ENCODE data around the gene C8G. TPM values are rescaled to one million over a fixed set of nuclear protein-coding genes. Genes with fewer than 3 reads are reported as not detected.

The C8G gene
- total and polyA plus RNA-seq, 2 of the 13 experiments (the other 11 are each of a cell fraction or from before 2014, with no cell fraction given) = 4.9 to 12.8 TPM

GRCh38 chr9:136960212-136960937 lies 15.3 kb downstream of the C8G start (continued):
- TF ChIP-seq ZNF770 (CRISPR knock-in tag; IDR thresholded peaks at IDR 0.05) = no peak
- TF ChIP-seq MZF1 (CRISPR knock-in tag; IDR thresholded peaks at IDR 0.05; ENCODE audit: borderline replicate concordance) = no peak
- TF ChIP-seq ZSCAN31 (CRISPR knock-in tag; IDR thresholded peaks at IDR 0.05; ENCODE audit: low read depth) = no peak
- no peak for TF ChIP-seq REST (IDR thresholded peaks at IDR 0.05; ENCODE audit: borderline replicate concordance in 1 of 2, low read depth in 1 of 2, low read length in 2 of 2)
- no peak for TF ChIP-seq EZH2 (conservative IDR thresholded peaks at IDR 0.05; ENCODE audit: low read depth, low read length)
- no peak for TF ChIP-seq ONECUT2 (CRISPR knock-in tag; IDR thresholded peaks at IDR 0.05)

GRCh38 chr9:136960938-136961275 lies 15.9 kb downstream of the C8G start:
- no TSS peak for BruUV-seq (replicated peaks)
- Histone ChIP-seq H3K9me3 (ENCODE audit: low read length) (no peaks in the 10 kb centered on the region), H3K9ac (ENCODE audit: insufficient read depth, low read depth, low read length) (no peak overlapping the region), H3K4me3 (replicated peaks in 1 of 3; ENCODE audit: insufficient read depth in 1 of 3, low read depth in 2 of 3, low read length in 3 of 3) (no peak overlapping the region), H4K20me1 (ENCODE audit: insufficient read depth, low read length) (no peaks in the 10 kb centered on the region), H2AFZ (ENCODE audit: low read length) (no peak overlapping the region), H3K27ac (ENCODE audit: extremely low read length, insufficient read depth, low read length) (no peak overlapping the region), H3K79me2 (ENCODE audit: insufficient read depth, low read length) (no peaks in the 10 kb centered on the region), H3K4me2 (ENCODE audit: low read depth, low read length) (no peak overlapping the region), H3K4me1 (ENCODE audit: insufficient read depth, low read length) (peaks cover 9% of the 10 kb centered on the region), H3K36me3 (replicated peaks in 1 of 2; ENCODE audit: control insufficient read depth in 1 of 2, insufficient read depth in 2 of 2, low read length in 2 of 2) (no peaks in the 10 kb centered on the region), H3K27me3 (ENCODE audit: control insufficient read depth in 1 of 2, insufficient read depth in 2 of 2, low read length in 2 of 2) (peaks cover 15 to 46% of the 10 kb centered on the region in 2 experiments)
- ATAC-seq (no peak), DNase-seq (ENCODE audit: low spot score) (no peak), FAIRE-seq (no peak)
- WGBS (ENCODE audit: low lambda C conversion rate) = 68% methylated on average over 12 of the region's 15 CpGs
- intact Hi-C loops (cut with micrococcal nuclease; ENCODE audit: unreplicated experiment) (no loop called here), in situ Hi-C loops (cut with HindIII; ENCODE audit: extremely low pct_ligation_motif_present, low pct_unique_long_range_greater_than_20kb) (no loop called here)
- POLR2A ChIA-PET = interaction anchor here (1.1 to 1.3 kb wide), 2 partner anchors 12 to 13 kb away, joined by 3 to 7 read pairs; no protein-coding TSS in a partner anchor
- CTCF ChIA-PET (ENCODE audit: low intra/inter-chr PET ratio, low total read pairs) = no interaction called here
- no peak for TF ChIP-seq ZNF780A (CRISPR knock-in tag; IDR thresholded peaks at IDR 0.05)
- no peak for TF ChIP-seq ZNF121 (CRISPR knock-in tag; IDR thresholded peaks at IDR 0.05)
- no peak for TF ChIP-seq ZNF20 (CRISPR knock-in tag; IDR thresholded peaks at IDR 0.05)
- TF ChIP-seq BCL3 (CRISPR knock-in tag; IDR thresholded peaks at IDR 0.05) = no peak
- TF ChIP-seq ZBTB3 (CRISPR knock-in tag; IDR thresholded peaks at IDR 0.05; ENCODE audit: borderline replicate concordance, low read depth) = no peak
- no peak for TF ChIP-seq MAFK (conservative IDR thresholded peaks at IDR 0.05 in 1 of 2, IDR thresholded peaks at IDR 0.05 in 1 of 2; ENCODE audit: low read length in 2 of 2)
- no peak for TF ChIP-seq FOXO4 (CRISPR knock-in tag; conservative IDR thresholded peaks at IDR 0.05)
